Stimulated activated CD4-positive, alpha-beta T cell treated with anti-CD3 and anti-CD28 coated beads, Interleukin-12 subunit alpha, Interleukin-12 subunit beta, amount 100 ng/mL, for 48 hours (primary cell): ENCODE measurements around the gene SUSD2.
"Not testable (repeated sequence)": the region's sequence is repeated elsewhere in the genome, so short reads cannot be mapped to it uniquely, and the experiment has no call there.

Experiments
- DNase-seq, 3 donors: peaks; one replicate each; pipeline ENCODE4 v3.0.0-alpha.2; 2020; ENCODE audit warnings: low read depth in 2 of 3, low spot score in 1 of 3

SUSD2 gene, protein sequence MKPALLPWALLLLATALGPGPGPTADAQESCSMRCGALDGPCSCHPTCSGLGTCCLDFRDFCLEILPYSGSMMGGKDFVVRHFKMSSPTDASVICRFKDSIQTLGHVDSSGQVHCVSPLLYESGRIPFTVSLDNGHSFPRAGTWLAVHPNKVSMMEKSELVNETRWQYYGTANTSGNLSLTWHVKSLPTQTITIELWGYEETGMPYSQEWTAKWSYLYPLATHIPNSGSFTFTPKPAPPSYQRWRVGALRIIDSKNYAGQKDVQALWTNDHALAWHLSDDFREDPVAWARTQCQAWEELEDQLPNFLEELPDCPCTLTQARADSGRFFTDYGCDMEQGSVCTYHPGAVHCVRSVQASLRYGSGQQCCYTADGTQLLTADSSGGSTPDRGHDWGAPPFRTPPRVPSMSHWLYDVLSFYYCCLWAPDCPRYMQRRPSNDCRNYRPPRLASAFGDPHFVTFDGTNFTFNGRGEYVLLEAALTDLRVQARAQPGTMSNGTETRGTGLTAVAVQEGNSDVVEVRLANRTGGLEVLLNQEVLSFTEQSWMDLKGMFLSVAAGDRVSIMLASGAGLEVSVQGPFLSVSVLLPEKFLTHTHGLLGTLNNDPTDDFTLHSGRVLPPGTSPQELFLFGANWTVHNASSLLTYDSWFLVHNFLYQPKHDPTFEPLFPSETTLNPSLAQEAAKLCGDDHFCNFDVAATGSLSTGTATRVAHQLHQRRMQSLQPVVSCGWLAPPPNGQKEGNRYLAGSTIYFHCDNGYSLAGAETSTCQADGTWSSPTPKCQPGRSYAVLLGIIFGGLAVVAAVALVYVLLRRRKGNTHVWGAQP

DNA sequence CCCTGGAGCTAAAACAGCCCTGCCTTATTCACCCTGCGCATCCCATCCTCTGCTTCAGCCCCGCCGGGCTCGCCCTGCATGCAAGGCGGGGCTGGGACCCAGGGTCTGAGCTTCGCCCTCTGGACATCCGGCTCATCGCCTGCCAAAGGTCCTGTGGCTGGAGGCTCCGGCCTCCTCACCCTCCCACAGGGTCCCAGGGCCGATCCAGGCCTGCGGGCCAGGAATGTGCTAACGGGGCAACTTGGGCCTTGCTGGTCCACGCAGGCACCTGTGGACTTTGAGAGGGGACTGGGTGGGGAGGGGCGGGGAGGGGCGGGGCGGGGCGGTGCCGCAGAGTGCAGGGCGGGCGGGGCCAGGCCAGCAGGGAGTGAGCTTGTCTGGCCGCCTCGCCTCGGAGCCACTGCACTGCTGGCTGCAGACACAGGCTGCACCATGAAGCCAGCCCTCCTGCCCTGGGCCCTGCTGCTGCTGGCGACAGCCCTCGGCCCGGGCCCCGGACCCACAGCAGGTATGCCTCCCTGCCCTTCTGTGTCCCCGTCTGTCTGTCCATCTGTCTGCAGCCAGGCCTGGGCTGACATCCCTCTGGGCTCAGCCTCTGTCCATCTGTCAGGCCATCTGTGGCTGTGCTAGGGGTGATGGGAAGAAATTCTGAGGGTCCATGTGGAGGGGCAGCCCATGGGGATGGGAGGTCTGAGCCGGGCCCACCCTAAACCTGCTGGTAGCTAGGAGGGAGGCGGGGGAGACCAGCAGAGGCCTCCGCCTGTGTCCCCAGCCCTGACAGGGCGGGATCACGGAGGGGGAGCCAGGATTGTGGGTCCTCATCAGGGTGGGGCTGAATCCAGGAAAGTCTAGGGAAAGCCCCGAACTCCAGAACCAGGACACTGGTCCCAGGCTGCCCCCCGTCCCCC is at the start of gene SUSD2:
TSS of gene SUSD2 (plus strand) at position 400 of the 908 bp plus-strand sequence. CDS start at position 433, 33 bp downstream.
- DNase-seq = no peak

DNA sequence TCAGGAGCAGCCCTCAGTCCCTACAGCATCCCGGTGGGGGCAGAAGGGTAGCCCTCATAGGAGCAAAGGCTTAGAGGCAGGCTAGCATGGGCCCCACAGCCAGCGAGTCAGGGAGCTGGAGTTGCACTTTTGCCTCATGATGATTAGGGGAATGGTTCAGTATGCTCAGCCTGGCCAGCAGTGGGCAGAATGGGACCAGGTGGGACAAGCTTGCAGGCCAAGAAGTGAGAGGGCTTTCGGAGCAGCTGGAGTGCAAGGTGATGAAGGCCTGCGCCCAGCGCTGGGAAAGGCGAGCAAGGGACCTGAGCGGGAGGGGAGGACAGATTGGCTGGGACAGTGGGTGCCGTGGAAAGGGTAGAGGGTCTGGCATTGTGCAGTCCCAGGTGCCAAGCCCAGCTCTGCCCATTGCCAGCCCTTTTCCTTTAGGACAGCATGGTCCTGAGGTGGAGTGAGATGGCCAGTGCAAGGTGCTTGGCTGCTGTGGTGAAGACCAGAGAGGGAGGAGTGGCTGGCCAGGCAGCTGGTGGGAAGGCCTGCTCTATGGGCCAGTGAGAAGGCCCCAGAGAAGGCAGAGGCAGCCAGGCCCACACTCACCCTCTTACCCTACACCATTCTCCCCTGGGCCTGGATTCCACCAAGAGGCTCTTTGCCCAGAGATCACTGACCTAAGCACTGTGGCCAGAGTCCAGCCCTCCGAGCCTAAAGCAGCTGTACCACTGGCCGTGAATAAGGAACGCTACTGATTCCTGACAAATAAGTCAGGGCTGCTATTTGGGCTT is 47.9 kb upstream of the SUSD2 start:
- DNase-seq = no peak

DNA sequence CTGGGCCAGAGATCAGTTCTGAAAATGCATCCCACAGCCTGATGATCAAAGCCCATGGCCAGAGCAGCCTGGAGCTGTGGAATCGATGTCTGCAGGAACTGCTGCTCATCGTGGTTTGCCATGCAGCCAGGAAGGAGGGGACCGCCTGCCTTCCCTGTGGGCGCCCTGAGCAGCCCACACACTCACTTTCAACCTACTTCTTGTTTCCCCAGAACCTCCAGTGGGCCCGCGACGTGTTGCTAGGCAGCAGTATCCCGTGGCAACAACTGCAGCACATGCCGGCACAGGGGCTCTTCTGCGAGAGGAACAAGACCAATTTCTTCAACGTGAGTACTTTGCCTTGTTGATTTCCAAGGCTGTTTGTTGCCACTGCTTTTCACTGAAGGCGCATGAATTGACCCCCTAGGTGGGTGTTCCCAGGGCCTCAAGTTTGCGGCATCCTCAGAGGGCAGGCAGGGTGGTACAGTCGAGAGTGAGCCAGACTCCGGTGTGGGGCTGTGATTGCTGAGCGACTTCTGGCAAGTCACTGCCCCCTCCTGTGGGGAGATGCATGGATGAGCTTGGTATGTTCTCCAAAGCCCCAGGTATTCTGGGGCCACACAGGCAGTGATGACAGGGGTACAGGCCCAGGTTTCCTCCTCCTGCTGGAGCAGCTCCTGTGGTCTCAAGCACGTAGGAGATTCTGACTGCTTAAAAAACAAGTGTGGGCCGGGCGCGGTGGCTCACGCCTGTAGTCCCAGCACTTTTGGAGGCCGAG is 47.0 kb upstream of the SUSD2 start:
- peak in 1 of 3 donors; percentile 27 for DNase-seq

DNA sequence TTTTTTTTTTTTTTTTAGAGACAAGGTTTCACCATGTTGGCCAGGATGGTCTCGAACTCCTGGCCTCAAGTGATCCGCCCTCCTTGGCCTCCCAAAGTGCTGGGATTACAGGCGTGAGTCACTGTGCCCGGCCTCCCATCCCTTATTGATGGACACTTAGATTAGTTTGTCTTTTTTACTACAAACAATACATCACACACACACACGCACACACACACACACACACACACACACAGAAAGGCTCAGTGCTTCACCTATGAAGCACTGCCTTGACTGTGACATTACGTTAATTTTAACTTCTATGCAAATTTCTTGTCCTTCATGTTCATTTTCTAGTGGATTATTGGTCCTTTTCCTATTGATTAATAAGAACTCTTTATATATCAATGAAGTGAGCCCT is 44.8 kb upstream of the SUSD2 start:
- DNase-seq = not testable (repeated sequence)

DNA sequence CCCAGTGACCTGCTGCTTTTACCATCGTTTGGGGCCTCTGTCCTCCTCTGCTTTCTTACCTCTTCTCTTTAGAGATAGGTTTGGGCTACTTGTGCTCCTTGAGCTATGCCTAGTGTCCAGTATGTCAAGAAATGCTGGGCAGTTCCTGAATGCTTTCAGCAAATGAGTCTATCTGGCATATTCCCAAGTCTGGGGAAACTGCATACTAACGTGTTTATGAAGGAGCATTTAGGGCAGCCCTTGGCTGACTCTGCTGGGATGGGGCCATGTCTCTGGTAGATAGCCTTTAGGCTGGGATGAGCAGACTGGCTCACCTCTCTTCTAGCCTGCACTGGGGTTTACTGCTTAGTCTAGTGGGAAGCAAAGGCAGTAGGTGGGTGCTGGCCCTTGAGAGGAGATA is 43.7 kb upstream of the SUSD2 start:
- no peak for DNase-seq

DNA sequence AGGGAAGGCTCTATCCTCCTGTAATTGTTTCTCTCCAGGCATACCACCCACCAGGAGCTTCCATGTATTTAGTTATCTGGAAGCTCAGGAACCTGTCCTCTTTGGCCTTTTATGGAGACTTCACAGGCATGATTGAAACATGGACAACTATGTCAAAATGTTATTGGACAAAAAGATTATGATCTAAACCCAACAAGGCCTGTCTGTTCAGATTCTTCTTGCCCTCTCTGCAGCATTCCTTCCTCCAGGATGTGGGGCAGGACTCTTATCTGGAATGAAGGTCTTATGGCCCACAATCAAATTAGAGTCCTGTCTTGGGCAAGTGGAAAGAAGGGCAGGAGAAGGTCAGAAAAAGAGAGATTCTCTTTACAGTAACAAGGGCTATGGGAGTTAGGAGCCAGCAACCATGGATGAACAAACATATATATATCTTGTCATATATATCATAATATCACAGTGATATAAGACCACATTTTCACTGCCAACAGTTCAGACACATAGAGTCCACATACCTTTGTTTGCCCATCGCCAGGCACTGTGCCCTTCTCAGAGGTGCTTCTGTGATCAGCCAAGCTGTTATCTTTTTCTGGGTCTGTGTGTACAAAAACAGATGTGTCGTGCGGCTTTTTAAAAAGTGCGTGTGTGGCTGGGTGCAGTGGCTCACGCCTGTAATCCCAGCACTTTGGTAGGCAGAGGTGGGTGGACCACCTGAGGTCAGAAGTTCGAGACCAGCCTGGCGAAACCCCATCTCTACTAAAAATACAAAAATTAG is 42.5 kb upstream of the SUSD2 start:
- DNase-seq = no peak

DNA sequence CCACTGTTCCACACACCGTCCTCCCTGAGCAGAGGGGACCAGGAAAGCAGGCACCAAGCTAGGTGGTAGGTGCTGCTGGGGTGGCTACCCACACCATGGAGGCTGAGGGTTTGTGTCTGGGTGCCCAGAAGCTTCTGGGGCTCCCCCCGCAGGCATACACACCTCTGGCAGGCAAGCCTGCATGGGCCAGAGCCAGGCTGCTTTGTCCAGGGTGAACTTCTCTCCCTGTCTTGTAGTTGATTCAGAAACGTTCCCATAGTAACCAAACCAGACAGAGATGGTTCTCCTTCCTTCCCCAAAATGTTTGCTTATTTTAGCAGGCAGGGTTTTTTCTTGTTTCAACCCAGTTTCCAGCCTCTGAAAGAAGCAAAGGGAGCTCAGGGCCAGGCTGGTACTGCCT is 40.9 kb upstream of the SUSD2 start:
- no peak for DNase-seq

DNA sequence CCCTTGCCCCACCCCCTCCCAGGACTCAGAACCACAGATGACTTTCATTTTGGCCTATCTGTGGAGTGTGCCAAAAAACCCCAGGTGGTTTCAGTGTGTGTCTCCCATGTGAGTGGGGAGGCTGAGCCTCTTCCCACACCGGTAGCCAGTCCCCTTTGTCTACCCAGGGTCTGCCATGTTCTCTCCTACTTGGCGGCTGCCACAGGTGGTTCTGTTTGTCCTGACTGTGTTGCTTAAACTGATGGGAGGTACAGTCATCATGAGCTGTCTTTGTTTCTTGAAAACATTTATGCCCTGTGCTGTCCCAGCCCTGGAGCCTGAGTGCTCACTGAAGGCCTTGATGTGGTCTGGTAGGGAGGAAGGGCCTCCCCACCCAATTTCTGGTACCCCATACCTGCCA is 39.7 kb upstream of the SUSD2 start:
- no peak for DNase-seq

DNA sequence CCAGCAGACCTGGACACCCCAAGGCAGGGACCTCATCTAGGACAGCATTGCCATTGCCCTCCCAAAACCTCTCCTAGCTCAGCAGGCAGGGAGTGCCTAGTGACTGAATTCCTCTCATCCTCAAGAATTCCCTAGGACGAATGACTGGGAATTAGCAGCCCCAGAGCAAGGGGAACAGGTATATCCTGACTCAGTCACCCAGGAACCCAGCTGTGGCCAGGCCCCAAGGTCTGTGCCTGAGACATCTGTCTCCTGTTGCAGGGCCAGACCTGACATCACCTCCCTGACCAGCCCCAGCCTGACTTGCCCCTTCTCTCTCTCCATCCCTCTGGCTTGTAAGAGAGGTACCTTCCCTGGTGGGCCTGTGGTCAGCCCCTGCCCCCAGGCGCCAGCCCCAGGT is 39.0 kb upstream of the SUSD2 start:
- no peak for DNase-seq

DNA sequence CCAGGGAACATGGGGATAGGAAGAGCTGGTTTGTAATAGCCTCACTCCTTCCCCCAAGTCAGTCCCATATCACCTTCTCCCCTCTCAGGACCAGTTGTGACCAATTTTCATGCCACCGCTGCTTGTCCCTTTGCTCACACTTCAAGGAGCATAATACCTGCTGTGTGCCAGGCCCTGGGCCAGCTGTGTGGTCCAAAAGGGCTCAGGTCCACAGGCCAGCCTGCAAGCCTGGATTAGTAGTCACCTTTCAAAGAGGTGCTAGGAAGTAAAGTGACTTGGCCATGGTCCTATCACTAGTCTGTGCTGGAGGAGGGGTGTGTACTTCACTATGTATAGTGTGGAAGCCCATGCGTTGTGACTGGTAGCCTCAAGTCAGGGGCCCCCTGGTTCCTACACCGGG is 38.5 kb upstream of the SUSD2 start:
- no peak for DNase-seq

DNA sequence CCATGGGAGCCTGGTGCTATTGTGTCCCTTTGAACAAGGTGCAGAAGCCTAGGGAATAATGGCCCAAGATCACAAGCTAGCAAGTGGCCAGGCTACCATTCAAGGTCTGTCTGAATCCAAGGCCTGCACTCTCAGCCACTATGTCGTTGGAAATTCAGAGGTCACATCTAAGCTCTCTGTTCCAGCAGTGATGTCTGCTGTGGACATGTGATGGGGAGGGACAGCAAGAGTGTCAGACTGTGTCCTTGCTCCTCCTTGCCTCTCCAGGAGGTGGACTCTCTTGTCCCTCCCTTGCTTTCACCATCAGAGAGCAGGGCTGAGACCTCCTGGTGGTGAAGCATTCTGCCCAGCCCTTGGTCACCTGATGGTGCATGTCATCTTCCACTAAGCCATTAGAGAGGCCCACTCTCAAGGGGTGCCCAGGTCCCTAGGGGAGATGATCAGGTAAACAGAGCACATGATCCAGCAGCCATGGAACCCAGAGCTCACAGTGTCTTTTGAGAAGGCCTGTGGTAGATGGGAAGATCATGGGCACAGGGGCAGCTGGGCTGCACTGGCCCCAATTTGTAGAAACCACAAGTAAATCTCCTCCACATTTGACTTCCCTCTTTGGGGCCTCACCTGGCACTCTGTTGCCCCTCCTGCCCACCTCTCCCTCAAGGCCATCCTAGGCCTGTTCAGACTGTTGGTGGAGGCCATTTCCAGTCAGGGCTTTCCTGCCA is 37.1 kb upstream of the SUSD2 start:
- DNase-seq = no peak

DNA sequence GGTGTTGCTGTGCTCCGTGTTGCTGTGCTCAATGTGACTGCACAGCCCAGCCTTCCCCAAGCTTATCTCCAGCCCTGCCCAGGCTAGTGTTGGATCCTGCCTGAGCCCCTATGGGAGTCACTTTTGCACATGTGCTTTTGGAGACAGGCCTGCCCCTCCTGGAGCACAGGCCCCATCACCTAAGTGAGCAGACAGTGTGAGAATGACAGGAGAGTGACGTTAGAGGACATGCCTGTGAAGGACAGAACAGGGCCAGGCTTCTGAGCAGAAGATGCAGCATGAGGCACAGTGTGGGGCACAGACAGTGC is 36.6 kb upstream of the SUSD2 start:
- DNase-seq = no peak

DNA sequence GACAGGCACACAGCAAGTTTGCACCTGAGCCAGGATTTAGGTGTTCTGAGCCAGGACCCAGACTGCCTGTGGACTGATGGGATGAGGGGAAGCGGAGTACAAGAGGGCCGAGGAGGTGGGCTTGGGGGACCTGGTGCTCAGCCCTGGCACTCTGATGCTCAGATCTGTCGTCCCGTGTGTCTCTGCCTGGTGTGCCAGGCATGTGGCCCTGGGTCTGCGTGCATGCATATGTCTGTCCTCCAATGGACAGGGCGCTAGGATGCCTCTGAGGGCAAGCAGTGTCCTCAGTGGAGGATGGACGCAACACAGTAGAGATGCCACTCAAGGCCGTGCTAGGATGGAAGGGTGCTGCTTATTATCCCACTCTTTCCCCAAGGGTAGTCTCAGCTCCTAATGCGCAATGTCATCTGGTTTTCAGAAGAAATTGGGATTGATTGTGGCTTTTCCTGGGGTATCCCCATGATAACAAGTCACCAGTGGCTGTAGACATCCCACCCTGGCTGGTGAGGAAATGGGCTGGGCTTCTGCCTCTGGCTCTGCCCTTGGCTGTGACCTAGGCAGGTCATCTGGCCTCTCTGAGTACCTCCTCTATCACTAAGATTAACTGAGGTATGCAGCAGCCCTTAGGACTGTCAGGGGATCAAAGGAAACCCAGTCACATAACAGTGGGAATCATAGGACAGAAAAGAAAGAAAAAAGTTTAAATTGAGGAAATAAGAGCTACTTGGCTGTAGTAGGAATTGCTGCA is 35.7 kb upstream of the SUSD2 start:
- no peak for DNase-seq

DNA sequence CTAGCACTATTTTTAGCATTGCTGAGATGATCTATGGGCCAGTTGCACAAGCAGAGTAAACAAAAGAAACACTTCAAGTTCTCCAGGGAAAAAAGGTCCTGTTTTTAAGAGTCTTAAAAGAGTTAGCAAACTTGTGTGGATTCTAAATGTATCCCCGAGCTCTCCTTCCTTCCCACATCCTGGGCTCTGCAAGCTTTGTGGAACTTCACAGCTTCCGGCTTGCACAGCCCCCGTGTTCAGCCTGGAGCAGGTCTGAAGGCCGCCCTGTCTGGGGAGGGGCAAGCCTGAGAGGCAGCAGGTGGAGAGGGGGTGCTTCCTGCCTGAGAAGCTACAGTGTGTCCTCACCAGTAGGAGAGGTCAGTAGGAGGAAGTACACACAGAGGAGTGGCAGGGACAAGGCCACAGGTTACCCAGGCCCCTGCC is 35.1 kb upstream of the SUSD2 start:
- DNase-seq = no peak

DNA sequence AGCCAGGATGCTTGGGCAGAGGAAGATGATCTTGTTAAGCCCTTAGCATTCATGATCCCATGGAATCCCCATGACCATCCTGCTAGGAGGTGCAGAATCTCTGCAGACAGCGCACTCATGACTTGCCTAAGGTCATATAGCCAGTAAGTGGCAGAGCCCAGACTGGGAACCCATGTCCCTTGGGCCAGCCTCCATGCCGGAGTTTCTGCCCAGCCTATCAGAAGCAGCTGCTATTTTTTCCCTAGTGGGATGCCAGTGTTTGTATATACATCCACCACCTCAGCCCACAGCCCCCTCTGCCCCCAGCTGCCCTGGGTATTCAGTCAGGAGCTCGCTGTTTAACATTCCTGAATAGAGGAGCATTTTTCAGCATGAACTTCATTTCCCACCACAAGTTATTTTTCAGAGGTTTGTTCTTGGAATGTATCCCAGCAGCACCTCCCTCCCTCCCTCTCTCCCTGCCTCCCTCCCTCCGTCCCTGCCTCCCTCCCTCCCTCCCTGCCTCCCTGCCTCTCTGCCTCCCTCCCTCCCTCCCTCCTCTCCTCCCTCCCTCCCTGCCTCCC is 34.4 kb upstream of the SUSD2 start:
- DNase-seq = no peak

DNA sequence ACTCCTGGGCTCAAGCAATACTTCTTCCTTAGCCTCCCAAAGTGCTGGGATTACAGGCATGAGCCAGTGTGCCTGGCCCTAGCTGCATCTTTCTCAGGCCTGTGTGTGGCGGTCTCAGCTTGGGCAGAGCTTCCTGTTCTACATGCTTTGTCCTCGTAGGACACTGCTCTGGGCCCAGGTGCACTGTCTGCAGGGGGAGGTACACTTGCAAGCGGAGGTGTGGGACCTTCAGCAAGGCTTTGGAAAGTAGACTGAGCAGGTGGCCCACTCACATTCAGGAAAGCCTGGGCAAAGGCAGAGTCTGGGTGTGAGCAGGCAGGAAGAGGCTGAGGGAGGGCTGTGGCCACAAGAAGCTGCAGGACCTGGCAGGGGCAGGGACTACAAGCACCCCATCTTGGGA is 33.6 kb upstream of the SUSD2 start:
- DNase-seq = no peak
